Measurements from ENCODE around the gene VEZF1.

Gene VEZF1

GRCh38 chr17:58001461-58002124, 13.5 kb upstream of the VEZF1 start:
- DNase-seq = no peak

GRCh38 chr17:57999496-58000017, 11.5 kb upstream of the VEZF1 start:
- intact Hi-C loops (cut with DNase I) = loop anchor here (1.0 to 5.0 kb wide), 2 partner anchors 97 to 141 kb away; no protein-coding TSS in a partner anchor
- DNase-seq = no peak

More at GRCh38 chr17:58001461-58002124, 13.5 kb upstream of the VEZF1 start:
- intact Hi-C loops (cut with DNase I) = no loop called here

GRCh38 chr17:57999010-57999495, 11.0 kb upstream of the VEZF1 start:
- intact Hi-C loops (cut with DNase I) = loop anchor here (1.0 to 5.0 kb wide), 2 partner anchors 97 to 141 kb away; no protein-coding TSS in a partner anchor
- no peak for DNase-seq

- intact Hi-C loops (cut with DNase I) = loop anchor here (5.0 kb wide), 1 partner anchor 95 kb away; no protein-coding TSS in a partner anchor
These were observed 9.2 kb upstream of the VEZF1 start for GRCh38 chr17:57997085-57997809.

GRCh38 chr17:57995076-57995956, 7.3 kb upstream of the VEZF1 start:
- DNase-seq = peak in 6 of 10 donors; percentile 47 to 89 (median 52)
- intact Hi-C loops (cut with DNase I) = loop anchor here (1.0 to 5.0 kb wide), 2 partner anchors 93 to 137 kb away; no protein-coding TSS in a partner anchor

More at GRCh38 chr17:57997085-57997809, 9.2 kb upstream of the VEZF1 start:
- DNase-seq = no peak

- intact Hi-C loops (cut with DNase I) = no loop called here
- DNase-seq = no peak
These were observed 6.4 kb upstream of the VEZF1 start for GRCh38 chr17:57994436-57994835.

- no peak for DNase-seq
- intact Hi-C loops (cut with DNase I) = no loop called here
These were observed 5.7 kb upstream of the VEZF1 start for GRCh38 chr17:57993471-57994365.

GRCh38 chr17:57991537-57991936, 3.5 kb upstream of the VEZF1 start:
- no peak for DNase-seq
- intact Hi-C loops (cut with DNase I) = no loop called here

GRCh38 chr17:57990037-57990436, 2.0 kb upstream of the VEZF1 start:
- no peak for DNase-seq
- intact Hi-C loops (cut with DNase I) = no loop called here

- intact Hi-C loops (cut with DNase I) = loop anchor here (5.0 kb wide), 2 partner anchors 36 to 96 kb away; no protein-coding TSS in a partner anchor
- DNase-seq = peak; percentile 53 to 96 (median 66)
These were observed 522 bp upstream of the VEZF1 start for GRCh38 chr17:57988301-57989250.

GRCh38 chr17:57986841-57987580, 1.0 kb downstream of the VEZF1 start:
- intact Hi-C loops (cut with DNase I) = loop anchor here (5.0 kb wide), 2 partner anchors 35 to 95 kb away; no protein-coding TSS in a partner anchor
- peak in 3 of 10 donors; percentile 16 to 89 (median 56) for DNase-seq

- intact Hi-C loops (cut with DNase I) = loop anchor here (5.0 kb wide), 2 partner anchors 33 to 93 kb away; no protein-coding TSS in a partner anchor
- no peak for DNase-seq
These were observed 2.4 kb downstream of the VEZF1 start for GRCh38 chr17:57985675-57985974.

GRCh38 chr17:57984936-57985674, 2.9 kb downstream of the VEZF1 start:
- DNase-seq = no peak
- intact Hi-C loops (cut with DNase I) = loop anchor here (5.0 kb wide), 2 partner anchors 33 to 93 kb away; no protein-coding TSS in a partner anchor

GRCh38 chr17:57984261-57984890, 3.7 kb downstream of the VEZF1 start:
- DNase-seq = no peak
- intact Hi-C loops (cut with DNase I) = no loop called here

GRCh38 chr17:57983446-57983845, 4.6 kb downstream of the VEZF1 start:
- intact Hi-C loops (cut with DNase I) = no loop called here
- DNase-seq = no peak
